Measurements from ENCODE around the gene SUCO.

Gene SUCO

GRCh38 chr1:172537366-172537765 lies 4.4 kb downstream of the SUCO start:
- H3K27me3 ChIP-seq (ENCODE audit: insufficient read depth, low read length): no peaks in the 10 kb centered on the region
- no peak overlapping the region for H3K27ac ChIP-seq (ENCODE audit: low read depth, low read length)
- H3K36me3 ChIP-seq (ENCODE audit: insufficient read depth, low read length): no peaks in the 10 kb centered on the region
- peaks cover 85% of the 10 kb centered on the region for H3K79me2 ChIP-seq (ENCODE audit: control insufficient read depth, insufficient read depth, low read length, unreplicated experiment)
- no peak overlapping the region for H2AFZ ChIP-seq (ENCODE audit: low read length, unreplicated experiment)
- H3K4me1 ChIP-seq (ENCODE audit: control insufficient read depth, insufficient read depth, low read length, unreplicated experiment): peaks cover 32% of the 10 kb centered on the region
- no peak overlapping the region for H3K4me3 ChIP-seq (ENCODE audit: low read depth, low read length)

- H3K4me1 ChIP-seq (ENCODE audit: control insufficient read depth, insufficient read depth, low read length, unreplicated experiment): peaks cover 32% of the 10 kb centered on the region
- no peak overlapping the region for H3K4me3 ChIP-seq (ENCODE audit: low read depth, low read length)
- no peaks in the 10 kb centered on the region for H3K27me3 ChIP-seq (ENCODE audit: insufficient read depth, low read length)
Observed at GRCh38 chr1:172537827-172538391, 5.0 kb downstream of the SUCO start.

GRCh38 chr1:172540635-172541034 lies 7.7 kb downstream of the SUCO start:
- H3K36me3 ChIP-seq (ENCODE audit: insufficient read depth, low read length): no peaks in the 10 kb centered on the region
- H3K27ac ChIP-seq (ENCODE audit: low read depth, low read length): no peak overlapping the region
- no peaks in the 10 kb centered on the region for H3K27me3 ChIP-seq (ENCODE audit: insufficient read depth, low read length)
- peaks cover 18% of the 10 kb centered on the region for H3K4me1 ChIP-seq (ENCODE audit: control insufficient read depth, insufficient read depth, low read length, unreplicated experiment)
- no peak overlapping the region for H2AFZ ChIP-seq (ENCODE audit: low read length, unreplicated experiment)
- H3K4me3 ChIP-seq (ENCODE audit: low read depth, low read length): no peak overlapping the region
- H3K79me2 ChIP-seq (ENCODE audit: control insufficient read depth, insufficient read depth, low read length, unreplicated experiment): peaks cover 93% of the 10 kb centered on the region

More at GRCh38 chr1:172537827-172538391, 5.0 kb downstream of the SUCO start:
- Histone ChIP-seq H3K36me3 (ENCODE audit: insufficient read depth, low read length) (no peaks in the 10 kb centered on the region), H2AFZ (ENCODE audit: low read length, unreplicated experiment) (no peak overlapping the region), H3K27ac (ENCODE audit: low read depth, low read length) (no peak overlapping the region), H3K79me2 (ENCODE audit: control insufficient read depth, insufficient read depth, low read length, unreplicated experiment) (peaks cover 90% of the 10 kb centered on the region)

- Histone ChIP-seq H3K27ac (ENCODE audit: low read depth, low read length) (no peak overlapping the region), H3K36me3 (ENCODE audit: insufficient read depth, low read length) (no peaks in the 10 kb centered on the region), H3K4me3 (ENCODE audit: low read depth, low read length) (no peak overlapping the region), H2AFZ (ENCODE audit: low read length, unreplicated experiment) (no peak overlapping the region), H3K27me3 (ENCODE audit: insufficient read depth, low read length) (no peaks in the 10 kb centered on the region), H3K79me2 (ENCODE audit: control insufficient read depth, insufficient read depth, low read length, unreplicated experiment) (peaks cover 91% of the 10 kb centered on the region), H3K4me1 (ENCODE audit: control insufficient read depth, insufficient read depth, low read length, unreplicated experiment) (peaks cover 12% of the 10 kb centered on the region)
Observed at GRCh38 chr1:172544481-172545104, 11.6 kb downstream of the SUCO start.

- no peak overlapping the region for H3K4me3 ChIP-seq (ENCODE audit: low read depth, low read length)
- H3K27ac ChIP-seq (ENCODE audit: low read depth, low read length): no peak overlapping the region
- peaks cover 91% of the 10 kb centered on the region for H3K79me2 ChIP-seq (ENCODE audit: control insufficient read depth, insufficient read depth, low read length, unreplicated experiment)
- no peak overlapping the region for H2AFZ ChIP-seq (ENCODE audit: low read length, unreplicated experiment)
- no peaks in the 10 kb centered on the region for H3K36me3 ChIP-seq (ENCODE audit: insufficient read depth, low read length)
- H3K27me3 ChIP-seq (ENCODE audit: insufficient read depth, low read length): no peaks in the 10 kb centered on the region
- peaks cover 20% of the 10 kb centered on the region for H3K4me1 ChIP-seq (ENCODE audit: control insufficient read depth, insufficient read depth, low read length, unreplicated experiment)
Observed at GRCh38 chr1:172545396-172546004, 12.6 kb downstream of the SUCO start.

- Histone ChIP-seq H2AFZ (ENCODE audit: low read length, unreplicated experiment) (no peak overlapping the region), H3K27me3 (ENCODE audit: insufficient read depth, low read length) (no peaks in the 10 kb centered on the region), H3K4me3 (ENCODE audit: low read depth, low read length) (no peak overlapping the region), H3K79me2 (ENCODE audit: control insufficient read depth, insufficient read depth, low read length, unreplicated experiment) (peaks cover 92% of the 10 kb centered on the region), H3K4me1 (ENCODE audit: control insufficient read depth, insufficient read depth, low read length, unreplicated experiment) (peaks cover 20% of the 10 kb centered on the region), H3K27ac (ENCODE audit: low read depth, low read length) (no peak overlapping the region), H3K36me3 (ENCODE audit: insufficient read depth, low read length) (no peaks in the 10 kb centered on the region)
Observed at GRCh38 chr1:172547071-172547470, 14.1 kb downstream of the SUCO start.

GRCh38 chr1:172549621-172550280 lies 16.8 kb downstream of the SUCO start:
- Histone ChIP-seq H3K4me3 (ENCODE audit: low read depth, low read length) (peak overlapping the region; percentile 67), H2AFZ (ENCODE audit: low read length, unreplicated experiment) (no peak overlapping the region), H3K27me3 (ENCODE audit: insufficient read depth, low read length) (no peaks in the 10 kb centered on the region), H3K79me2 (ENCODE audit: control insufficient read depth, insufficient read depth, low read length, unreplicated experiment) (peaks cover 83% of the 10 kb centered on the region), H3K27ac (ENCODE audit: low read depth, low read length) (no peak overlapping the region), H3K4me1 (ENCODE audit: control insufficient read depth, insufficient read depth, low read length, unreplicated experiment) (peaks cover 20% of the 10 kb centered on the region), H3K36me3 (ENCODE audit: insufficient read depth, low read length) (no peaks in the 10 kb centered on the region)

GRCh38 chr1:172551279-172551678 lies 18.3 kb downstream of the SUCO start:
- no peak overlapping the region for H3K4me3 ChIP-seq (ENCODE audit: low read depth, low read length)
- H3K4me1 ChIP-seq (ENCODE audit: control insufficient read depth, insufficient read depth, low read length, unreplicated experiment): peaks cover 20% of the 10 kb centered on the region
- H3K79me2 ChIP-seq (ENCODE audit: control insufficient read depth, insufficient read depth, low read length, unreplicated experiment): peaks cover 71% of the 10 kb centered on the region

GRCh38 chr1:172554915-172555314 lies 22.0 kb downstream of the SUCO start:
- Histone ChIP-seq H3K79me2 (ENCODE audit: control insufficient read depth, insufficient read depth, low read length, unreplicated experiment) (peaks cover 38% of the 10 kb centered on the region), H3K27me3 (ENCODE audit: insufficient read depth, low read length) (no peaks in the 10 kb centered on the region), H3K27ac (ENCODE audit: low read depth, low read length) (no peak overlapping the region), H3K4me1 (ENCODE audit: control insufficient read depth, insufficient read depth, low read length, unreplicated experiment) (peaks cover 5% of the 10 kb centered on the region), H2AFZ (ENCODE audit: low read length, unreplicated experiment) (no peak overlapping the region), H3K4me3 (ENCODE audit: low read depth, low read length) (no peak overlapping the region), H3K36me3 (ENCODE audit: insufficient read depth, low read length) (peaks cover 22% of the 10 kb centered on the region)

More at GRCh38 chr1:172551279-172551678, 18.3 kb downstream of the SUCO start:
- Histone ChIP-seq H2AFZ (ENCODE audit: low read length, unreplicated experiment) (no peak overlapping the region), H3K36me3 (ENCODE audit: insufficient read depth, low read length) (0 out of 2 replicates have a peak, but pooled peaks cover 6% of the 10 kb centered on the region), H3K27me3 (ENCODE audit: insufficient read depth, low read length) (no peaks in the 10 kb centered on the region), H3K27ac (ENCODE audit: low read depth, low read length) (no peak overlapping the region)

- Histone ChIP-seq H3K27ac (ENCODE audit: low read depth, low read length) (no peak overlapping the region), H3K36me3 (ENCODE audit: insufficient read depth, low read length) (peaks cover 22% of the 10 kb centered on the region), H3K4me3 (ENCODE audit: low read depth, low read length) (no peak overlapping the region), H3K27me3 (ENCODE audit: insufficient read depth, low read length) (no peaks in the 10 kb centered on the region), H2AFZ (ENCODE audit: low read length, unreplicated experiment) (no peak overlapping the region), H3K79me2 (ENCODE audit: control insufficient read depth, insufficient read depth, low read length, unreplicated experiment) (peaks cover 23% of the 10 kb centered on the region), H3K4me1 (ENCODE audit: control insufficient read depth, insufficient read depth, low read length, unreplicated experiment) (no peaks in the 10 kb centered on the region)
Observed at GRCh38 chr1:172556461-172556860, 23.5 kb downstream of the SUCO start.
